ENCODE measurements around the gene MCEMP1. TPM values are rescaled to one million over a fixed set of nuclear protein-coding genes. Genes with fewer than 3 reads are reported as not detected.
"Not testable (repeated sequence)": the region's sequence is repeated elsewhere in the genome, so short reads cannot be mapped to it uniquely, and the experiment has no call there.

MCEMP1 gene
- total and polyA plus RNA-seq, 12 donors: 0.17 to 1.2 (median 0.30) TPM; not detected in 5

- intact Hi-C loops (cut with DNase I): no loop called here
- no peak for ATAC-seq
- H3K4me3 ChIP-seq: no peak overlapping the region
- peaks cover 0 to 33% (median 0%) of the 10 kb centered on the region in 9 donors for H3K36me3 ChIP-seq
- peaks cover 0 to 10% (median 0%) of the 10 kb centered on the region in 9 donors for H3K4me1 ChIP-seq
- 88 to 95% methylated on average over 8 of the region's 8 CpGs for WGBS, 2 donors
- H3K27me3 ChIP-seq: peaks cover 0 to 39% (median 20%) of the 10 kb centered on the region in 7 donors
- no peak for DNase-seq
- H3K9me3 ChIP-seq: no peaks in the 10 kb centered on the region
- H3K27ac ChIP-seq: no peak overlapping the region
- no peak for TF ChIP-seq CTCF (IDR thresholded peaks at IDR 0.05)
These were observed 33.9 kb upstream of the MCEMP1 start for GRCh38 chr19:7643031-7643415.

GRCh38 chr19:7643629-7644549, 33.0 kb upstream of the MCEMP1 start:
- DNase-seq; intact Hi-C loops (cut with DNase I); H3K9me3 ChIP-seq; H3K4me1 ChIP-seq; ATAC-seq; H3K4me3 ChIP-seq; H3K27ac ChIP-seq: not testable (repeated sequence)
- Histone ChIP-seq H3K36me3 (peaks cover 0 to 33% (median 0%) of the 10 kb centered on the region in 9 donors), H3K27me3 (peaks cover 0 to 31% (median 11%) of the 10 kb centered on the region in 7 donors)
- WGBS, 2 donors: 46 to 73% methylated on average over 10 of the region's 10 CpGs

GRCh38 chr19:7644550-7644877, 32.4 kb upstream of the MCEMP1 start:
- 90 to 96% methylated on average over 20 of the region's 20 CpGs for WGBS, 2 donors
- H3K27ac ChIP-seq: no peak overlapping the region
- ATAC-seq: no peak
- H3K9me3 ChIP-seq: no peaks in the 10 kb centered on the region
- DNase-seq: no peak
- peaks cover 0 to 33% (median 0%) of the 10 kb centered on the region in 9 donors for H3K36me3 ChIP-seq
- H3K4me1 ChIP-seq: peaks cover 0 to 8% (median 0%) of the 10 kb centered on the region in 9 donors
- H3K27me3 ChIP-seq: peaks cover 0 to 31% (median 11%) of the 10 kb centered on the region in 7 donors
- no peak for TF ChIP-seq CTCF (IDR thresholded peaks at IDR 0.05)
- H3K4me3 ChIP-seq: no peak overlapping the region
- intact Hi-C loops (cut with DNase I): no loop called here

- intact Hi-C loops (cut with DNase I): no loop called here
- Histone ChIP-seq H3K9me3 (no peaks in the 10 kb centered on the region), H3K4me3 (no peak overlapping the region), H3K4me1 (peaks cover 0 to 8% (median 0%) of the 10 kb centered on the region in 9 donors), H3K27me3 (peaks cover 0 to 34% (median 11%) of the 10 kb centered on the region in 7 donors), H3K36me3 (peaks cover 0 to 30% (median 0%) of the 10 kb centered on the region in 9 donors), H3K27ac (peak overlapping the region in 1 of 10 donors; percentile 66)
- no peak for TF ChIP-seq CTCF (IDR thresholded peaks at IDR 0.05)
- ATAC-seq (peak in 1 of 8 donors; percentile 22), DNase-seq (no peak)
- WGBS, 2 donors: 88 to 92% methylated on average over 14 of the region's 14 CpGs
These were observed 31.7 kb upstream of the MCEMP1 start for GRCh38 chr19:7645163-7645562.
